Tracheal epithelial cell (primary cell): ENCODE results near the gene CDC16. TPM values are rescaled to one million over a fixed set of nuclear protein-coding genes. Genes with fewer than 3 reads are reported as not detected.

Experiments used
- total RNA-seq: library from RNA; depleted of rRNA; stranded (reverse); fragments of >200 nt; gene quantifications from 2 replicates; pipeline ENCODE4 v1.2.1, GENCODE V29; 2014

The CDC16 gene, protein sequence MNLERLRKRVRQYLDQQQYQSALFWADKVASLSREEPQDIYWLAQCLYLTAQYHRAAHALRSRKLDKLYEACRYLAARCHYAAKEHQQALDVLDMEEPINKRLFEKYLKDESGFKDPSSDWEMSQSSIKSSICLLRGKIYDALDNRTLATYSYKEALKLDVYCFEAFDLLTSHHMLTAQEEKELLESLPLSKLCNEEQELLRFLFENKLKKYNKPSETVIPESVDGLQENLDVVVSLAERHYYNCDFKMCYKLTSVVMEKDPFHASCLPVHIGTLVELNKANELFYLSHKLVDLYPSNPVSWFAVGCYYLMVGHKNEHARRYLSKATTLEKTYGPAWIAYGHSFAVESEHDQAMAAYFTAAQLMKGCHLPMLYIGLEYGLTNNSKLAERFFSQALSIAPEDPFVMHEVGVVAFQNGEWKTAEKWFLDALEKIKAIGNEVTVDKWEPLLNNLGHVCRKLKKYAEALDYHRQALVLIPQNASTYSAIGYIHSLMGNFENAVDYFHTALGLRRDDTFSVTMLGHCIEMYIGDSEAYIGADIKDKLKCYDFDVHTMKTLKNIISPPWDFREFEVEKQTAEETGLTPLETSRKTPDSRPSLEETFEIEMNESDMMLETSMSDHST
- 35.9 and 41.1 TPM in 2 replicates for total RNA-seq

DNA sequence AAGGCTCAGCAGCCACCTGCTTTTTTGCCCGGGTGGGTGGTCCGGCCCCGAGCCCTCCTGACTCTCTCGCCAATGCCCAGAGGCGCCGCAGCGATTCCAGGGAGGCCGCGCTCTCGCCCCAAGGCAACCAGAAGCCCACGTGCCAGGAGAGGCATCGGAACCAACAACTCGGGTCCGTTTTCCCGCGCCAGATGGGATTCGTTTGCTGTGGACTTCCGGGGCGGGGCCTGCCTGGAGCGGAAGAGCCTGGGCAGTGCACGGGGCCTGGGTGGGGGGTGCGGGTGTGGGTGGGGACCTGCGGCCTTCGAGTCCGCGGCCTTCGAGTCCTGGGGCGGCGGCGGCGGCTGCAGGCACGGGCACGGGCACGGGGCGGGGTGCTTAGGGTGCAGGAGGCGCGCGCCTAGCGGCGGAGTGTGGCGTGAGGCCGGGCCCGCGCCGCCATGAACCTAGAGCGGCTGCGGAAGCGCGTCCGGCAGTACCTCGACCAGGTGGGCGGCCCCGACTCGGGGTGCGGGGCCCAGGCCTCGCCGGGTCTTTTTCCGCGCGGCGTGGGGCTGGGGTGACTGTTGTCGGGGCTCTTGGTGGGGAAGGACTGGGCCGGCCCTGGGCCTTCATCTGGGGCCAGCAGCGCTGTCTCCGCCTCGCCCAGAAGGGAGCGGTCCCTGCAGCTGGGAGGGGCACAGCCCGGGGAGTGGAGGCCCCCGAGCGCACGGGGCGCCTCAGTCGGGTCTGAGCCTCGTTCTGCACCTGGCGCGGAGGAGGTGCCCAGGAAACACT lies at the start of gene CDC16:
Gene CDC16 (plus strand): TSS at position 253 of the 777 bp plus-strand sequence. CDS start 188 bp downstream, at position 441.

DNA sequence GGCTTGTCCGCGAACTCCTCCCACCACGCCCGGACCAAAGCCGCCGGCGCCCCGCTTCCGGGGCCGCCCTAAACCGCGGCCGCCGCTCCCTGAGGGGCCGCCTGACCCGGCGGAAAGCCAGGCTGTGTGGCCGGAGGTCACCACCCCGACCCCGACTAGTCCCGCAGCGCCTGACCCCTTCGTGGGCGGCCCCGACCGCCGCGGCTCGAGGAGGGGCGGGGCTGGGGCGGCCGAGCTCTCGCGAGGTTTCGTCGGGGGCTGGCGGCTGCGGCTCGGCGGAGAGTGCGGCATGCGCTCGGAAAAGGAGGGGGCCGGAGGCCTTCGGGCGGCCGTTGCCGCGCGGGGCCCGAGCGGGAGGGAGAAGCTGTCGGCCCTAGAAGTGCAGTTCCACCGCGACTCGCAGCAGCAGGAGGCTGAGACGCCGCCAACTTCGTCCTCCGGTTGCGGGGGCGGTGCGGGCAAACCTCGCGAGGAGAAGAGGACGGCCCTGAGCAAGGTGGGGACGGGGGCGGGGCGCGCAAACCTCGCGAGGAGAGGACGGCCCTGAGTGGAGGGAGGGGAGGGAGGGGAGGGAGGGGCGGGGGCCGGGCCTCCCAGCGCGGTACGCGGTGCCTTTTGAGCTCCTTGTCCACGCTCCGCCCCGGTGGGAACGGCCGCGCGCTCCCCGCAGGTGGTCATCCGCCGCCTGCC lies 46.8 kb downstream of the CDC16 start, which contains the start of gene UPF3A:
Gene UPF3A (plus strand): TSS at position 251 of the 690 bp plus-strand sequence. CDS start 39 bp downstream, at position 290.

DNA sequence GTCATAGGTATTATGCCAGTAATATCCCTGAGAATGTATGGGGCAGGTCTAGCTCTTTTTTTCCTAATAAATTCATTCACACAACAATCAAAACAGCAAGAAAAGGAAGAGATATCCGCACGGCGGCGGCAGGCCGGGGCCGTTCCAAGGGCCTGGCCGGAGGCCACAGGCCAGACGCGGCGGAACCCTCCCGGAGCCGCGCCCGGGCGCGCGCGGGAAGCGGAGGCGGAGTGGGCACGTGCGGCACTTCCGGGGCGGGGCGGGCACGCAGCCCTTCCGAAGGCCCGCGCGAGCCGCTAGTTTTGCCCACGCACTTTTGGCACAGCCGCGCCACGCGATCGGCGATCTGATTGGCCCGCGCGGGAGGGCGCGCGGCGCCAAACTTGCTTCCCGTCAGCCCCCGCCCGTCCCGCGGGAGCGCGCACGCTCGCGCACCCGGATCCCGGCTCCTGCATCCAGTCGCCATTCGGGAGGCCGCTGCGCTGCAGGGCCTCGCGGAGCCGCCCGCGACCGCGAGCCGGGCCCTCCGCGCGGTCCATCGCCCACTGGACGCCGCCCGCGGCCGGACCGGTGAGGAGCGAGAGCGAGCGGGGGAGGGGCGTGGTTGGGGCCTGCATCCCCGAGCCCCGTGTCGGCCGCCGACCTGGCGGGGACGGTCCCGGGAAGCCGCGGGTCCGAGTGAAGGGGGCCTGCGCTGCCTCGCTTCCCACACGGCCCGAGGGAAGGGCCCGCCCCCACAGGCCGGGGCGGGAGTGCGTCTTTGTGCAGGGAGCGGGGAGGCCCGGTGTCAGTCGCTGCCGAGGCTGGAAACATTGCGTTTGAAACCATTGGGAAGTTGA lies 79.6 kb downstream of the CDC16 start, which contains the start of gene CHAMP1:
Gene CHAMP1 (plus strand): TSS at position 430 of the 839 bp plus-strand sequence. CDS start 9,340 bp downstream, outside the sequence.

Other genes with a start within 250 kb of the CDC16 start
- gene RASA3, start 102.3 kb upstream of the CDC16 start, total RNA-seq = 3.9 and 6.0 TPM in 2 replicates
- gene CFAP97D2, start 55.6 kb upstream of the CDC16 start, total RNA-seq = not detected in 2 replicates
- 7.5 and 13.2 TPM in 2 replicates for gene UPF3A, start 46.7 kb downstream of the CDC16 start, total RNA-seq
- gene CHAMP1, start 79.6 kb downstream of the CDC16 start, total RNA-seq = 7.5 and 8.7 TPM in 2 replicates